K562 treated with DMSO at 1 percent for 48 hours (cell line): ENCODE measurements around the gene ATXN7L3. TPM values are rescaled to one million over a fixed set of nuclear protein-coding genes. Genes with fewer than 3 reads are reported as not detected.

Experiments used
- total RNA-seq: library from RNA; unstranded; fragments of 300-600 nt; gene quantifications from 2 replicates; pipeline ENCODE4 v1.2.3, GENCODE V29; 2022; ENCODE audit warnings: low replicate concordance; ENCODE audit errors: extremely low read depth

The ATXN7L3 gene, protein sequence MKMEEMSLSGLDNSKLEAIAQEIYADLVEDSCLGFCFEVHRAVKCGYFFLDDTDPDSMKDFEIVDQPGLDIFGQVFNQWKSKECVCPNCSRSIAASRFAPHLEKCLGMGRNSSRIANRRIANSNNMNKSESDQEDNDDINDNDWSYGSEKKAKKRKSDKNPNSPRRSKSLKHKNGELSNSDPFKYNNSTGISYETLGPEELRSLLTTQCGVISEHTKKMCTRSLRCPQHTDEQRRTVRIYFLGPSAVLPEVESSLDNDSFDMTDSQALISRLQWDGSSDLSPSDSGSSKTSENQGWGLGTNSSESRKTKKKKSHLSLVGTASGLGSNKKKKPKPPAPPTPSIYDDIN
- not detected in 2 replicates for total RNA-seq

DNA sequence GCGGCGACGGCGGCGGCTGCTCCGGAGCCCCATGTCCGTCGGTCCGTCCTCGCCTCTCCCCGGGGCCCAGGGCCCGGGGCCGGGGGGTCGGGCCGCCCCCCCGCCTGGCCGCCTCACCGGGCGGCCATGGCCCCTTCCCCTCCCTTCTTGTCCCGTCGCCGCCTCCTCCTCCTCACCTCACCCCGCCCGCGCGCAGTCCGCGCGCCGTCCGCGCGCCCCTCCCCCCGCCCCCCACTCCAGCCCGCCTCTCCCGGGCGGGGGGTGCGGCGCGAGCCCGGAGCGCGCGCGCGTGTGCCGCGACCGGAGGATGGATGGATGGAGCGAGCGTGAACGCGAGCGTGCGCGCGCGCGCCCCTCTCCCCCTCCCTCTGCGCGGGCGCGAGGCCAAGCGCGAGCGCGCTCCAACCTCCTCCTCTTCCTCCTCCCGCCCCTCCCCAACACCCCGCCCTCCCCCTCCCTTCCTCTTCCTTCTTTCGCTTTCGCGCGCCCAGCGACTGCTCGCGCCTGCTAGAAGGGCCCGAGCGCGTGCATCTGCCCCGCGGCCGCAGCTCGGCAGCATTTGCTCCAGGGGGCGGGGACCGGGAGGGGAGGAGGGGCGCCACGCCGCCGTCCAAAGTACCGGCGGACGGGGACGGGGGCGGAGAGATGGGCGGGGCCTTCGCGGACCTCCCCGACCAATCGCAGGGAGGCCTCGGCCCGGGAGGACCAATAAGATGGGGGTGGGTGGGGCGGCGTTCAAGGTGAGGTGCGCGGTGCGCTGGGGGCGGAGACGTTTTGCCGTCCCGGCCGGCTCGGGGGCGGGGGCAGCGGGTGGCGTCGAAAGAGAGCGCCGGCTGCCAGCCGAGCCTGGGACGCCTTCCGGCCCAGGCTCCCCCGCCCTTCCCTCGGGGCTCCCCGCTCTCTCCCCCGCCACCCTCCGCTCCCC is at the start of gene ATXN7L3:
Gene ATXN7L3, minus strand, starts transcription at position 332 of the 925 bp plus-strand sequence. CDS start 1,814 bp downstream, outside the sequence.

DNA sequence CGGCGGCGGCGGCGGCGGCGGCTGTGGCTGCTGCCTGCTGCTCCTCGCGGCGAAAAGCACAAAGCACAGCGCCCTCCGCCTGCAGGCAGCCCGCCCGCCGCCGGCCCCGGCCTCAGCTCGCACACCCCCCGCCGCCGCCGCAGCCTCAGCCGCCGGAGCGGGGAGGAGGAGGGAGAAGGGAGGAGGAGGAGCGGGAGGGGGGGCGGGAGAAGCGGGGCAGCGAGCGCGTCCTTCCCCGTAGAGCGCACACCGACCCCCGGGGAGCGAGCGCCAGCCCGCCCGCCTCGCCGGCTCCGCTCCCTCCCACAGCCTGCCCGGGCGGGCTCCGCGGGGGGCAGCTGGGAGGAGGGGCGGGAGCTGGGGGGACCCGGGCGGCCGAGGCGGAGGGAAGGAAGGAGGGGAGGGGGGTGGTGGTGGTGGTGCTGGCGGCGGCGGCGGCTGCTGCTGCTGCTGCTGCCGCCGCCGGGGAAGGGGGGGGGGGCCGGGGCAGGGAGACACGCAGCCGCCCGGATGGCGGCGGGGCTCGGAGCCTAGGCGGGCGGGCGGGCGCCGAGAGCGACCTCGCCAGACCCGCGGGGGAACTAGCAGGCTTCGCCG is 20.0 kb upstream of the ATXN7L3 start, which contains the start of gene UBTF:
Gene UBTF, minus strand, starts transcription at position 60 of the 597 bp plus-strand sequence. CDS start 1,446 bp downstream, outside the sequence.

DNA sequence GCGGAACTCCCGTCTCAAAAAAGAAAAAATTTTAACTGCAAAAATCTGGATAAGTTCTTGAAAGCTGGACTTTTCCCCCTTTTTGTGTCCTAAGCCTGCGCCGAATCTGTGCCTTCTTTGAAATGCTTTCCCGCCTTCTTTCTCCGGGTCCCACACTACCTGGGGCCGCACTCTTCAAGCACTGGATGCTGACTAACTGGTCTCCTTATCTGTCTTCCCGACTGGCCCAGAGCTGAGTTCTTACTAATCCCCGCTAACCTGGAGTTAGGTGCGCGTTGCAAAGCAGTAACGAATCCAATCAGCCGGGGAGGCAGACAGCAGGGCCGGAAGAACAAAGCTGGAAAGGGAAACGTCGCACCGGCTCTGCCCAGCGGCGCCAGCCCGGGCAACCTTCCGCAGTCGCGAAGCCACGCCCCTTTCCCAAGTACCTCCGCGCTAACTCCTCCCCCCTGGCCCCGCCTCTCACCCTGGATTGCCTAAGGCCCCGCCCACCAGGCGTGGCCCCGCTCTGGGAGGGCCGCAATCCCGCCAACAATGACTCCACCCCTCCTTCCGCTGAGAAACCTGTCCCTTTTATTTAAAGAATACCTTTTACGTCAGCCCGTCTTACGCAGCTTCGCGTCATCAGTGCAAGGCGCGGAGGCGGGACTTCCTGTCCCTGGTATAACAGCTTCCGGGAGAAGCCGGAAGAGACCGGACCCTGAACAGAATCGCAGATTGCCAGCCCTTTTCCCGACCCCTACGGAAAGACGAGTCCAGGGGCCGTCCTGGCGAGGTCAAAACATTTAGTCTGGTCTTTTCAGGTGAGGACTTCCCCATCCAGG is 13.2 kb downstream of the ATXN7L3 start, which contains the start of gene TMUB2:
Gene TMUB2, plus strand, starts transcription at position 666 of the 824 bp plus-strand sequence. CDS start 737 bp downstream, outside the sequence.

DNA sequence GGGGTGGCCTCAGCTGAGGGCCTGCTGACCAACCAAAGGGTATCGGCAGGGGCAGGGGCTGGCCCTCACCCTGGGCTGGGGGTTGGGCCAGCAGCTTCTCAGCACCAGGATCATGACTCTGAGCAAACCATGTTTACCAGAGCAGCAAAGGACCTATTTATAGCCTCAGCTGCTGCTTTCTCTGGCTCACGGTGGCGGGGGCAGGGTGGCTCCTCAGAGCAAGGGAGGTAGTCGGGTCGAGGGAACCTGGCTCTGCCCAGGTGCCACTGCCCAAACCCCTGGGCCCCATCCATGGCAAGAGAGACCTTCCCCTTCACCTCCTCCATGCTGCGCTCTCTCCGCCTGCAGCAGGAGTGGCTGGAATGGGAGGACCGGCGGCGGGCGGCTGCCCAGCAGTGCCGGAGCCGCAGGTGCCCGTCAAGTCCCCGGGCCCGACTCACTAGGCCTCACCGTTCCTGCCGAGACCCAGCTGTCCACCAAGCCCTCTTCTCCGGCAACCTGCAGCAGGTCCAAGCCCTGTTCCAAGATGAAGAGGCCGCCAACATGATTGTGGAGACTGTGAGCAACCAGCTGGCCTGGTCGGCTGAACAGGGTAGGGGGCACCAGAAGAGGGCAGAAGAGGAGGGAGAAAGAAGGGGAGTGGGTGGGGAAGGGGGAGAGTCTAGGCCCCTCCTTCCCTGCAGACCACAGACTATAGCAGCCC is 29.0 kb downstream of the ATXN7L3 start, which contains the start of gene ASB16:
Gene ASB16, plus strand, starts transcription at position 206 of the 703 bp plus-strand sequence. Its CDS starts 86 bp downstream, at position 292.

Other genes with a start within 250 kb of the ATXN7L3 start
- gene PYY, start 245.9 kb downstream of the ATXN7L3 start, total RNA-seq = not detected in 2 replicates
- gene NAGS, start 195.3 kb downstream of the ATXN7L3 start, total RNA-seq = not detected in 2 replicates
- gene TMEM101, start 184.9 kb downstream of the ATXN7L3 start, total RNA-seq = not detected in 2 replicates
- gene LSM12, start 133.2 kb downstream of the ATXN7L3 start, total RNA-seq = not detected in 2 replicates
- not detected in 2 replicates for gene G6PC3, start 129.1 kb downstream of the ATXN7L3 start, total RNA-seq
- gene HDAC5, start 76.2 kb downstream of the ATXN7L3 start, total RNA-seq = 133 TPM in 1 of 2 replicates, not detected in the other
- gene HROB, start 58.0 kb downstream of the ATXN7L3 start, total RNA-seq = not detected in 2 replicates
- not detected in 2 replicates for gene ASB16, start 29.2 kb downstream of the ATXN7L3 start, total RNA-seq
- gene TMUB2, start 12.9 kb downstream of the ATXN7L3 start, total RNA-seq = not detected in 2 replicates
- 102 TPM in 1 of 2 replicates, not detected in the other for gene UBTF, start 19.8 kb upstream of the ATXN7L3 start, total RNA-seq
- gene SLC4A1, start 68.3 kb upstream of the ATXN7L3 start, total RNA-seq = not detected in 2 replicates
- gene RUNDC3A, start 108.7 kb upstream of the ATXN7L3 start, total RNA-seq = not detected in 2 replicates
- not detected in 2 replicates for gene SLC25A39, start 124.9 kb upstream of the ATXN7L3 start, total RNA-seq
- gene GRN, start 145.4 kb upstream of the ATXN7L3 start, total RNA-seq = 244 TPM in 1 of 2 replicates, not detected in the other
- not detected in 2 replicates for gene FAM171A2, start 164.0 kb upstream of the ATXN7L3 start, total RNA-seq
- not detected in 2 replicates for gene ITGA2B, start 189.8 kb upstream of the ATXN7L3 start, total RNA-seq